HG03045 (cell line): ENCODE measurements around the gene PLCG2.
"Not testable (repeated sequence)": the region's sequence is repeated elsewhere in the genome, so short reads cannot be mapped to it uniquely, and the experiment has no call there.

Experiments
- ATAC-seq: cut with Tn5 transposase; IDR thresholded peaks from one replicate; pipeline ENCODE4 v1.9.1; 2021; ENCODE audit warnings: mild to moderate bottlenecking, moderate library complexity; ENCODE audit not compliant: unreplicated experiment

PLCG2 gene

DNA sequence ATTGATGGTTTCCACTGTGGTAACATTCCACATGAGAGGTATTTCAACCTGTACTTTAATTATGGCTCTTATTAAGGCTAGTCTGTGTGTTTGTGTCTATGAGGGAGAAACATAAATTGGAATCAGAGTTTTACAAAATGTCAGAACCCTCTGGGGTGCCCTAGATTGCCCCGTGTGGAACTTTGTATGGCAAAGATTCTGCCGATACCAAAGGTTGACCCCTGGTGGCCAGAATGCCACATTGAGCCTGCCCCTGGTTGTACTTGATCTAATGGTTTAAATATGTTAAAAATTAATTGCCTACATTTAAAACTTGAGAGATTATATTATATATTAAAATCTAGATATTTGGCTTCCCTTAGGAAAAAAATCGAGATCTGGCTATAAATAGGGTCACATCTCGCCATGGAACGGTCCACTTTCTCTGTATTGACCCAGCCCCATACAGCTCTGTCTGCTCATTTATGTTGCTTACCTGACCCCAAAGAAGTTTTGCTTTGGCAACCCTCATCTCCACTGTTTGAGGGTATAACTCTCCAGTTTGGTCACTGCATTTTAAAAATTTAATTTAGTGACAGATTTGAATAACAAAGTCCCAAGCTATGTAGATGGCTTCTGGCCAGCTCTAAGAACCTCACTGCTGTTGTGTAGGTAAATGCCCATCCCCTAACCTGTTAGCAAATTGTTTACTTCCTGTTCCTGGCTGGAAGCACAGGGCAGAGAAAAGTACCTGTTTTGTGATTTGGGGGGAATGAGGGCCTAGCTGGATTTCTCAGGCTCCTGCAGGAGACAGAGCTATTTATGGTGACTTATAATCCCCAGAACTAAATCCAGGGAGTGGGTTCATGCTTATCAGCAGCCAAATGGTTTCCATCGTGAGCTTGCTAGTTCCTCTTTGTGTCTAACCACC lies 95.0 kb downstream of the PLCG2 start:
- no peak for ATAC-seq

DNA sequence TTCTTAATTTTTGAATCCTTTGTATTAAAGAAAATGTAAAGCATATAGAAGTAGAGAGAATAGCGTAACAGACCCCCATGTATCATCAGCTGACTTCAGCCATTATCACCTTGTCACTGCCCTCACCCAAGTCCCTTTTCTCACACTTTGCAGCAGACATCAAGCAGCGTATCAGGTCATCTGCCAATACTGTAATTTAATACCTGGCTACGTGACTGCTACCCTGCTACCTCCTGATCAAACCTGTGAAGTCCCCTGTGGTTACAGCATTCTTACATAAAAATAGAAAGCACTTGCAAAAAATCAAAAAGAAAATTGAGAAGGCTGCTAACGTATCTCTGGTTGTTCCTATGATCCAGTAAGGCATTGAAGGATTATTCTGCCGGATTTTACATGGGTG lies 96.4 kb downstream of the PLCG2 start:
- ATAC-seq: no peak

DNA sequence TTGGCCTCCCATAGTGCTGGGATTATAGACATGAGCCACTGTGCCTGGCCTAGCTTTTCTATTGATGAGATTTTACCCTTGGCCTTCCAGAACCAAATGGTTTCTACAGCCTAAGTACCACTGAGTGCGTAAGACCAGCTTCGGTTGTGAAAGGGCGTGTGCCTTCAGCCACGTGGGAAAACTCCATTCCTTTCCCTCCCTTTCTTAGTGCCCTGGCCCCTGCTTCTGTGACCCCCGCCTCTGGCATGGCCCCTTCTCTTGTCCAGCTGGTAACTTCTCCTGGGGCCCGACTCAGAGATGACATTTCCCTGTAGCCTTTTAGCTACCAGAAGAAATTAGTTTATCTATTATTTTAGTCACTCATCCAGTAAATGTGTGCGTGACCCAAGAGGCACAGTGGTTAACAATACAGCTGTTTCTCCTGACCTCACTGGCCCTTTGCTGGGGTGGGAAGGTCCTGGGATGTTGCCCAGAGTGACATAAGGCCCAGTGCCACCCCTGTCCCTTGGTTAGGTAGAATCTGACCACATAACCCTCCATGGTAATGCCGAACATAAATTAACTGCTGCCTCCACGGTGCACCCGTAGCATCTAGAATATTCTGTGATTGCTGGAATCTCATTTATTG lies 97.3 kb downstream of the PLCG2 start:
- no peak for ATAC-seq

DNA sequence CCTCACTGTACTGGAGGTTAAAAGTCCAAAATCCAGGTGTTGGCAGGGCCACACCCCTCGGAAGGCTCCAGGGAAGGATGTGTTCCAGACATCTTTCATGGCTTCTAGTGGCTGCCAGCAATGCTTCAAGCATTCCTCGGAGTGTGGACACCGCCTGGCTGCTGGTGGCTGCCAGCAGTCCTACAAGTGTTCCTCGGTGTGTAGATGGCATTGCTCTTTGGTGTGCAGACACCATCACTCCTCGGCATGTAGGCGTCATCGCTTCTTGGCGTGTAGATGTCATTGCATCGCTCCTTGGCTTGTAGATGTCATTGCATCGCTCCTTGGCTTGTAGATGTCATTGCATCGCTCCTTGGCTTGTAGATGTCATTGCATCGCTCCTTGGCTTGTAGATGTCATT lies 98.4 kb downstream of the PLCG2 start:
- not testable (repeated sequence) for ATAC-seq

DNA sequence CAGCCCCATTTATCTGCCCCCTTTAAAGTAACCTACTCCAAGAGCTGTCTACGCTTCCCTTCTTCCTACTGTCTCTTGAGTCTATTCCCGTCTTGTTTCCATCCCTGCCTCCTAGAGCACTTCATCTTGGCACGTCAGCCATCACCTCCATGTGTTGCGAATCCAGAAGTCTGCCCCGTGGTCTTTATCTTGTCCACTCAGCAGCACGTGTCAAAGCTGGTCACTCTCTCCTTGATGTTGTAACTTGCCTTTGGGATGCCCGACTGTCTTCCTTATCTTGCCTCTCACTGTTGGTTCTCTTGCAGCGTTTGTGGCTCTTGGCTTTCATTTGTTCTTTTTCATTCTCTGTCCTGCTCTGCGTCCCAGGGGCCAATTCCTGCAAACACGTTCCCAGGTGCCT lies 99.4 kb downstream of the PLCG2 start:
- no peak for ATAC-seq

DNA sequence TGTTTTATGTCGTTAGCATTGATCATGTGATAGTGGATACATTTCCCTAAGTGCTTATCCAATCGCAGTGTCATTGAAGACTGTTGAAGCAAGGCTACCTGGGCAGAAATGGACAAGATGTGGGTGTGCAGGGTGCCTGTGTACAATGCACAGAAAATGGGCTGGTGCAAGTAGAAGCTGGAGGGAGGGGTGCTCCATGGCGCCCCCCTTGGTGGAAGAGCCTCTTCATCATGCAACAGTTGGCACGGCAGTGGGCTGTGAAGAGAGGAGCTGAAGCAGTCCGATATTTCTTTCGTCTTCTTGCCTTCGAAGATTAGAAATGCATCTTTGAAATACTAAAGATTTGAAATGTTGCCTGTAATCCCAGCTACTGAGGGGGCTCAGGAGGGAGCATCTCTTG lies 100.5 kb downstream of the PLCG2 start:
- no peak for ATAC-seq

DNA sequence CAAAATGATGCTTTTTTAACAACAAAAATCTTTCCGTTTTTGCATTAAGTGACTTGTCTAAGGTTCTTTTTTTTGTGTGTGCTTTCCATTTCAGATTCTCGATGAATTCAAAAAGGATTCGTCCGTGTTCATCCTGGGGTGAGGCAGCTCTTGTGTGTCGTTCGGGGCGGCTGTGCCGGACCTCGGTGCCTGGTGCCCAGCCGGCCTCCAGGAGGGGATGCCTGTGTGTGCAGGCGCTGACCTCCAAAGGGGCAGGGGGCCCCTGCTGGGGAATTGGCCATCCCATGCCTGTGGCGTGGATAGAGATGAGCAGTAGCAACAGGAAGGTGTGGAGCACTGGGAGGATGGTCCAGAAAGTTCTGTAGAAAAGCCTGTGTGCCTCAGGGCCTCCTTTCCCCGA lies 101.7 kb downstream of the PLCG2 start:
- ATAC-seq: no peak

DNA sequence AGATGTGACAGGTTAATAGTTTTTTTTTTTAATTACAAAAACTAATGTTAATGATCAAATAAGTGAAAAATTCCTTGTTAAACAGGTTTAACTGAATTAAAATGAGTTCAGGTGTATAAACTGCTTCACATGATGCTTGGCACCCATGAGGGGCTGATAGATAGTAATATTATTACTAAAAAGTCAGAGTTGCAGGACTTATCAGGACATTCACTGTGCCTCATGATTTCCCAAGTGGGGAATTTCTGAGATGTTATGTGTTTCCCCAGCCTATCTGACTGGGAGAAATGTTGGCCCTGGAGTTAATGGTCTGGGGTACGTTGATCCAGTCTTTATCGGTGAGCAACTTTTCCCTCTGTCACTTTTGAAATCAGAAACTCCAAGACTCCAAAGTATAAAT lies 102.1 kb downstream of the PLCG2 start:
- no peak for ATAC-seq

DNA sequence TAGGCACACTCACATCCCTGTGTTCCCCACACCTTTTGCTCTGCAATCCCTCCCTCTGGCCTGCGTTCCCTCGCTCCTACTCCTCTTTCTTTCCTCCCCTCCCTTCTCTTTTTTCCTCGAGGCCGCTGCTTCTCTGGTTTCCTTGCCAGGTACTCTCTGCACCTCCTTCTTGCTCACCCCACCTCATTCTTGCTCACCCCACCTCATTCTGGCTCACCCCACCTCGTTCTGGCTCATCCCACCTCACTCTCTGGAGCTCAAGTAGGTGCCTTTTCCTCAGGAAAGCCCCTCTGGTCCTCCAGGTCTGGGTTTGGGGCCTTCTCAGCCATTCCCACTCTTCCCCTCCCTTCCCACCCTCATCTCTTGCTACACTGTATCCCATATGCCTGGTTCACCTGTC lies 103.5 kb downstream of the PLCG2 start:
- ATAC-seq: no peak

DNA sequence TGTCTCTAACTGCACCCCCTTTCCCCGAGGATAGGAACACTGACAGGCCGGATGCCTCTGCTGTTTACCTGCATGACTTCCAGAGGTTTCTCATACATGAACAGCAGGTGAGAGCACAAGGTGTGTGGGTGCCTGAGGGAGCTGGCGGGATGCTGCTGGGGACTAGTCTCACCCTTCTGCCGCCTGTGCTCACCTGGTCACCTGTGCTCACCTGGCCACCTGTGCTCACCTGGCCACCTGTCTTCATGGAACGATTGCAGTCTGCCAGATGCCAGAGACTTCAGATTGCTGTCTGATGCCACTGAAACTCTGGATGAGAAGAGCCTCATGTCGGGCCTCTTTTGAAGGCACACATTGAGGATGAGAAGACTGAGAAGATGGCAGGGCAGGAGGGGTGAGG lies 104.1 kb downstream of the PLCG2 start:
- no peak for ATAC-seq

DNA sequence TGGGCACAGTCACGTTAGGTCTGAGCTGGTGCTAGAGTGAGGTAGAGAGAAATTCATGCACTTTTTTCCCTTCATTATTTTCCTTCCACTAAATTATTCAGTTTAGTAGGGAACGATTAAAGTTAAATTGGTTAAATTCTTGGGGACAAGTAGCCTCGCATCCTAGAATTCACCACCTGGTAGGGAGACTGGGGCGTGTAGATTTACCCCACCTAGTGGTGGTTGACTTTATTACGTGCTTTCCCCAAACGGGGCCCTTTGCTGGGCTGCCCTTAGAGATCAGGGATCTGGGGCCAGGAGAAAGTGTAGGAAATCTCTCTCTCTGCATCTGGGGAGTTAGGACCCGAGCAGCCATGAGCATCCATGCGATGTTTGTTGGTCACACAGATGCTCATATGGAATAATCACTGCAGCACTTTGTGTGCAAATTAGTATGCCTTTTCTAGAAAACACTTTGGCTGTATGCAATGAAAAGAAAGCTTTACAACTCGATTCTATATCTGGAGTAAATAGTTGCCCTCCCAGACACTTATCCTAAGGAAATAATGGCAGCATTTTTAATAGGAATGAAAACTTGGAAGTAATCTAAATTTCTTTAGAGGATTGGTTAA lies 107.0 kb downstream of the PLCG2 start:
- no peak for ATAC-seq

DNA sequence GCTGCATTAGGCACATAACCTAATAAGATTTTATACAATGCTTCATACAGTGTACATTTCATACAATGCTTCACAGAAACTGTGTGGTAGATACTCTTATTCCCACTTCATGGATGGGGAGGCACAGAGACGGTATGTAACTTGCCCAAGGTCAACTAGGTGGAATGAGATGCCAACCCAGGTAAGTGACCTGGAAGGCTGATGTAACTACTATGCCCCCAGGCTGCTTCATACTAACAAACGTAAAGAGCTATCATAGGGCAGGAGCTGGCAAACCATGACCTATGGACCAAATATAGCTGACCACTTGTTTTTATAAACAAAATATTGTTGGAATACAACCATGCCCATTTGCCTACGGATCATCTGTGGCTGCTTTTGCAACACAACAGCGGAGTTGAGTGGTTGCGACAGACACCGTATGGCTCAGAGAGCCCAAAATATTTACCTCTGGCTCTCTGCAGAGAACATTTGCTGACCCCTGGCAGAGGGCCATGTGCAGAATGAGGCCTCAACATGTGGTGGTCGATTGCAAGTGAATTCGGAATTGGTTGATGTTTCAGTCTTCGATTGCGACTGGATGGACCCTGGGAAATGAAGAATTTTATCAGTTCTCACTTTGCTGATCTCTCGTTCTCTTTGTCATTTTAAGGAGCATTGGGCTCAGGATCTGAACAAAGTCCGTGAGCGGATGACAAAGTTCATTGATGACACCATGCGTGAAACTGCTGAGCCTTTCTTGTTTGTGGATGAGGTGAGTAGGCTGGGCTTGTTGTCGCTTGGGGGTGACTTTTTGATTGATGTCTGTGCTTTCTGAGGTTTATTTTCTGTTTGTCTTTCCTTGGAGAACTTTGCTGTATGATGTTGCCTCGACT lies 109.7 kb downstream of the PLCG2 start:
- ATAC-seq: no peak

DNA sequence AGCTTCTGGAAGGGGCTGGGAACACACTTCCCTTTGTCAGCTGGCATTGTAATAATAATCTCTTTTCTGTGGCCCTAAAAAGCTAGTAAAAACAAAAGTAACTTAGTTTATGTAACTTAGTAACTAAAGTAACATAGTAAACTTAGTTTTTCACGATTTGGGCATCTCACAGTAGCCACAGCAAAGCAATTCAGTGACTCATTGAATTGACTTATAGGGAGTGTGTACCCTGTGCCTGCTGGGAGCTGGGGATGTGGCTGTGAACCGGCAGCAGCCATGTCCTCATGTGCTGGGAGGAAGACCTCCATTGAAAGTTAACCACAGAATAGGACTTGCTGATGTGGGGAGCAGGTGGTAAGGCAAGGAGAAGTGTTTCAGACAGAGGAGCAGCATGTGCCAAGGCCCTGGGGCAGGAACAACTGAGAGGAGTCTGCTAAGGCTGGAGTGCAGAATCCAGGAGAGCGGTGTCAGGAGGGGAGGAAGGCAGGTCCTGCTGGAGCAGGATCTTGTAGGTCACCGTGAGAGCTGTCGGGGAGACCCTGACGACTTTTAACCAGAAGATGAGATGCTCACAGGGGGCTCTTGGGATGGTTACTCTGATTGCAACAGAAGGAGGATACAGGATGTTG lies 112.8 kb downstream of the PLCG2 start:
- ATAC-seq: no peak

DNA sequence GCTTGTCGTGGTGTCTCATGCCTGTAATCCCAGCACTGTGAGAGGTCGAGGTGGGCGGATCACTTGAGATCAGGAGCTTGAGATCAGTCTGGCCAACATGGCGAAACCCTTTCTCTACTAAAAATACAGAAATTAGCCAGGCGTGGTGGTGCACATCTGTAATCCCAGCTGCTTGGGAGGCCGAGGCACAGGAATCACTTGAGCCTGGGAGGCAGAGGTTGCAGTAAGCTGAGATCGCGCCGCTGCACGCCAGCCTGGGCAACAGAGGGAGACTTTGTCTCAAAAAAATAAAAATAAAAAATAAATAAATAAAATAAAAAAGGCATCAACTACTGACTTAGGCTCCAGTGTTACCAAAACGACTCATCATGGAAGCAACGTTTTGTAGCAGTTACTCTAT lies 115.5 kb downstream of the PLCG2 start:
- ATAC-seq: no peak

DNA sequence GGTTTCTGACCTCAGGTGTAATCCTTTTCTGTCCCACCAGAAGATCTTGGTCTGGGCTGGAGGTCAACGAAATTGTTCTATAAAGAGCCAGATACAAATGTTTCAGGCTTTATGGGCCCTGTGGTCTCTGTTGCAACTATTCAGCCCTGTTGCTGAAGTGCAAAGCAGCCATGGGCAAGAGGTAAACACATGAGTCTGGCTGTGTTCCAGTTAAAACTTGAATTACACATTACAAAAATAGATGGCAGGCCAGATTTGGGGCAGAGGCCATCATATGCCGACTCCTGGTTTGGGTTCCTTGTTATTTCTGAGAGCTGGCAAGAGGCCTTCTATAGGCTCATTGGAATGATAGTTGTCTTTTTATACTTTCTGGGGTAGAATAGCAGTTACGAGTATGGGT lies 117.8 kb downstream of the PLCG2 start:
- no peak for ATAC-seq

DNA sequence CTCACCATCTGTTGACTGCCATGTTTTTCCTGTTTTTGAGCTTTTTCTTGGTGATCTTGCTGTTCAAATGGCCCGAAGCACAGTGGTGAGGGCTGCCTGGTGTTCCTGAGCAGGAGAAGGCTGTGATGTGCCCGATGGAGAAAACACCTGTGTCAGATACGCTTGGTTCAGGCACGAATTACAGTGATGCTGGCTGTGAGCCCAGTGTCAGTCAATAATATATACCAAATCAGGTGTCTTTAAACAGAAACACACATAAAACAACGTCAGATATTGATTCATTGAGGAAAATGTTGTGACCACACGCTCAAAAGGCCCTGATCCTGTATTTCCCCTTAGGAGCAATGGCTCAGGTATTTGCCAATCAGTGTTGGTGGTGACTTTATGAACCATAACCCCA lies 120.5 kb downstream of the PLCG2 start:
- ATAC-seq: no peak

DNA sequence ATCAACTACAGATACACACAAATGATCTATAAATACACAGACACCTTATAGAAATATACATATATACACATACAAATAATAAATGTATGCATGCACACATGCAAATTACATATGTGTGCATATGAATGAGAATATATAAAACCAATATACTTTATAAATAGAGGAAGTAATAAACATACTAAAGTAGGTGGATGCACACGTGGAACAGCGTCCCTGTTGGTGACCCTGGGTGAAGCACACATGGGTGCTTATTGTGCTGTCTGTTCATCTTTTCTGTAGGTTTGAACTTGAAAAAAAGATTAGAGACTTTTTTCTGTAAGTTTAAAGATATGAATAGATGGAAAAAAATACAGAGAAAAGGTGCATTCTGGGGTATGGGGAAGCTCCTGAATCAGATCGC lies 120.9 kb downstream of the PLCG2 start:
- ATAC-seq: no peak

DNA sequence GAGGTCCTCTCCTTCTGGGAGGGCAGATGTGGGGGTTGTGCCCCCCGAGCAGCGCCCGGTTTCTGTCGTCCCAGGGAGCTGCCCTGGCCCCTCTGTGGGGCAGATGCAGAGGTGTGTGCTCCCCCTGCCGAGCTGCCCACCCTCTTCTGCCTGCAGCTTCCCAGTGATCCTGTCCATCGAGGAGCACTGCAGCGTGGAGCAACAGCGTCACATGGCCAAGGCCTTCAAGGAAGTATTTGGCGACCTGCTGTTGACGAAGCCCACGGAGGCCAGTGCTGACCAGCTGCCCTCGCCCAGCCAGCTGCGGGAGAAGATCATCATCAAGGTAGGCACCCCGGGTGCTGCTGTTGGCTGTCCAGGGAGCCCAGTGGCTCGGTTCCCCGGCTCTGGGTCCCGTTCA lies 121.4 kb downstream of the PLCG2 start:
- no peak for ATAC-seq

DNA sequence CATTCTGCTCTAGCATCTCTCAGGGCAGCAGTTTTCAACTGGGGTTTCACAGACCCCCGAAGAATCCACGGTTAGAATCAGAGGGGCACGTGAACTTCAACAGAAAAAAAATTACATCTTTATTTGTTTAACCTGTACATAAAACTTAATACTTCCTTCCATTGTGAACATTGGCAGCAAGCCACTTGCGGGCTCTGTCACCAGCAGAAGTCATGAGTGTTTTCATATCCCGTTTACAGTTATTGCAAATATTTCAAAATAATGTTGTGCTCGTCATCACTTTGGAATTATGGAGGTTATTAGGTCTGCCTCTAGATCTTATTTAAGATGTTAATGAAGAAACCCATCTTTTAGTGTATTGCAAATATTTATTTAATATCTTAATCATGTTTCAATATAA lies 122.4 kb downstream of the PLCG2 start:
- ATAC-seq: no peak

DNA sequence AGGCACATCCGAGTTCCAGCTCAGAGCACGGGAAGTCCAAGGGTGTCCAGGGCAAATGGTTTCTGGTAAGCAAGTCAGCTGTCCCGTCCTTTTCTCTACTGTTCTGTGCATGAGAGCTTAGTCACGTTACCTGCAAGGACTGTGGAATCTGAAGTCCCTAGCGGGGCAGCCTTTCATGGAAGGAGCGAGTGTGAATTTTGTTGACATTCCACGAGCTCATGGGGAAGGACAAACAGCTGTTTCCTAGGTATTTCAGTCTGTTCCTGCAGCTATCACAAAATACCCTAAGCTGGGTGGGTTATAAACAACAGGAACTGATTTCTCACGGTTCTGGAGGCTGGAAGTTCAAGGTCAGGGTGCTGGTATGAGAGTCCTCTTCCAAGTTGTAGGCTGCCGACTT lies 122.9 kb downstream of the PLCG2 start:
- ATAC-seq: no peak

DNA sequence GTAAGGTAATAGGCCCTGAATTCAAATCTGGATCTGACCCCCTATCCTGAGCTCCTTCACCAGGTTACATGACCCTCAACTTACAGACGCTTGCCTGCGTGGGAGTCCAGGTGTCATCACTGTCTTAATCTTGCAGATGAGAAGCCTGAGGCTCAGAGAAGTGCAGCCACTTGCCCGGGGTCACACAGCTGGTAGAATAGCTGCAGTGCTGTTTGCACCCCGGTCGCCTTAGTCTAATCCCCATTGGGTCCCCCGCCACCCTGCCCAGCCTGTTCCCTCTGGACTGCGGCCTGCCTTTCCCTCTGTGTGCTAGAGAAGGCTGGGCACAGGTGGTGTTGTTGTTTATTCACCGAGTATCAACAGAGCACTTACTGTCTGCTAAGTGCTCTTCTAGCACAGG lies 125.2 kb downstream of the PLCG2 start:
- ATAC-seq: no peak
